Testis (tissue), 3 donors: ENCODE results near the gene TMEM62. TPM values are rescaled to one million over a fixed set of nuclear protein-coding genes. Genes with fewer than 3 reads are reported as not detected.
"Not testable (repeated sequence)": the region's sequence is repeated elsewhere in the genome, so short reads cannot be mapped to it uniquely, and the experiment has no call there.

Source experiments
- DNase-seq: peaks from one replicate; pipeline ENCODE4 v3.0.0-alpha.2; 2019
- H3K27ac ChIP-seq, 2 donors: fragments of 200-600 bp; sonication (generic); one replicate each; pipeline ENCODE4 v1.5.1; 2019
- H3K27me3 ChIP-seq: fragments of 200-600 bp; sonication (generic); one replicate; pipeline ENCODE4 v1.5.1; 2019
- H3K36me3 ChIP-seq: fragments of 200-600 bp; sonication (generic); one replicate; pipeline ENCODE4 v1.5.1; 2017; ENCODE audit warnings: low read depth; ENCODE audit errors: missing control alignments
- H3K4me1 ChIP-seq: fragments of 200-600 bp; sonication (generic); one replicate; pipeline ENCODE4 v1.5.1; 2019
- H3K4me3 ChIP-seq, 2 donors: fragments of 200-600 bp; sonication (generic); one replicate each; pipeline ENCODE4 v1.5.1; 2017 to 2019
- H3K9me3 ChIP-seq: fragments of 200-600 bp; sonication (generic); one replicate; pipeline ENCODE4 v1.5.1; 2017
- CTCF ChIP-seq, 3 experiments: fragments of 450-650 bp in 2 of 3; fragments of 200-600 bp in 1 of 3; sonication (generic) in 1 of 3; IDR thresholded peaks; one replicate each; pipeline ENCODE4 v1.5.1; 2016 to 2019; ENCODE audit warnings: antibody characterized with exemption in 3 of 3, mild to moderate bottlenecking in 2 of 3, moderate library complexity in 1 of 3
- POLR2A ChIP-seq: fragments of 450-650 bp; IDR thresholded peaks from one replicate; pipeline ENCODE4 v1.6.1; 2017; ENCODE audit warnings: antibody characterized with exemption, mild to moderate bottlenecking, moderate library complexity
- WGBS, 2 donors: methylation state at CpG; one replicate each; pipeline ENCODE4 v1.1.5; 2018; 5-methylcytosine and 5-hydroxymethylcytosine counted together
- intact Hi-C: fragments of 100-400 bp; cut with DNase I; formaldehyde crosslinking; loops from one replicate; pipeline ENCODE4 v1.15.1; 2023; ENCODE audit warnings: low total_unique reads
- polyA plus RNA-seq: library from polyadenylated mRNA; stranded (reverse); fragments of 350-450 nt; fragmentation: Illumina TruSeq; extraction: RNeasy Lipid Tissue Mini Kit (QIAGEN cat#74804); gene quantifications from one replicate; pipeline ENCODE4 v1.2.3, GENCODE V29; 2014; ENCODE audit warnings: low read depth, low replicate concordance; ENCODE audit not compliant: insufficient read depth
- total RNA-seq, 2 donors: library from RNA; depleted of rRNA; stranded (reverse); fragments of >200 nt; gene quantifications; one replicate each; pipeline ENCODE4 v1.2.3, GENCODE V29; 2016

The TMEM62 gene
- total and polyA plus RNA-seq, 3 donors from 2014 or later = 8.3 to 29.0 (median 22.8) TPM

- H3K36me3 ChIP-seq = no peaks in the 10 kb centered on the region
- 70 to 86% methylated on average over 2 of the region's 2 CpGs for WGBS, 2 donors
- peaks cover 9% of the 10 kb centered on the region for H3K4me1 ChIP-seq
- no peak overlapping the region for H3K4me3 ChIP-seq
- intact Hi-C loops = no loop called here
- H3K27me3 ChIP-seq = no peaks in the 10 kb centered on the region
- DNase-seq = no peak
- H3K9me3 ChIP-seq = no peaks in the 10 kb centered on the region
- TF ChIP-seq CTCF (IDR thresholded peaks at IDR 0.05) (no peak), POLR2A (no peak)
- no peak overlapping the region for H3K27ac ChIP-seq
These were observed 55.9 kb downstream of the TMEM62 start for GRCh38 chr15:43189296-43189695.

GRCh38 chr15:43190178-43190577, 56.8 kb downstream of the TMEM62 start:
- H3K36me3 ChIP-seq = no peaks in the 10 kb centered on the region
- H3K27me3 ChIP-seq = no peaks in the 10 kb centered on the region
- TF ChIP-seq CTCF (IDR thresholded peaks at IDR 0.05) = no peak
- no peak for TF ChIP-seq POLR2A
- H3K4me3 ChIP-seq = no peak overlapping the region
- intact Hi-C loops = no loop called here
- no peaks in the 10 kb centered on the region for H3K9me3 ChIP-seq
- DNase-seq = peak; percentile 25
- WGBS, 2 donors = 81% methylated on average over 1 of the region's 1 CpG
- H3K27ac ChIP-seq = no peak overlapping the region
- peaks cover 9% of the 10 kb centered on the region for H3K4me1 ChIP-seq

- no peak for DNase-seq
- no peaks in the 10 kb centered on the region for H3K27me3 ChIP-seq
- TF ChIP-seq POLR2A = no peak
- TF ChIP-seq CTCF (IDR thresholded peaks at IDR 0.05) = no peak
- H3K36me3 ChIP-seq = no peaks in the 10 kb centered on the region
- no peak overlapping the region for H3K27ac ChIP-seq
- intact Hi-C loops = no loop called here
- whole genome bisulfite sequencing, 2 donors = 90% methylated on average over 2 of the region's 2 CpGs
- H3K9me3 ChIP-seq = no peaks in the 10 kb centered on the region
- no peak overlapping the region for H3K4me3 ChIP-seq
- no peaks in the 10 kb centered on the region for H3K4me1 ChIP-seq
These were observed 60.3 kb downstream of the TMEM62 start for GRCh38 chr15:43193710-43194109.

- no peaks in the 10 kb centered on the region for H3K9me3 ChIP-seq
- DNase-seq = no peak
- TF ChIP-seq CTCF (IDR thresholded peaks at IDR 0.05) (no peak), POLR2A (no peak)
- H3K27me3 ChIP-seq = no peaks in the 10 kb centered on the region
- H3K27ac ChIP-seq = no peak overlapping the region
- no peaks in the 10 kb centered on the region for H3K36me3 ChIP-seq
- intact Hi-C loops = no loop called here
- H3K4me3 ChIP-seq = no peak overlapping the region
- H3K4me1 ChIP-seq = no peaks in the 10 kb centered on the region
- 80 to 93% methylated on average over 2 of the region's 2 CpGs for WGBS, 2 donors
These were observed 61.4 kb downstream of the TMEM62 start for GRCh38 chr15:43194795-43195194.

GRCh38 chr15:43196760-43197548, 63.6 kb downstream of the TMEM62 start:
- TF ChIP-seq POLR2A (no peak), CTCF (IDR thresholded peaks at IDR 0.05) (no peak)
- DNase-seq = no peak
- intact Hi-C loops = no loop called here
- H3K27ac ChIP-seq = no peak overlapping the region
- no peaks in the 10 kb centered on the region for H3K9me3 ChIP-seq
- H3K36me3 ChIP-seq = no peaks in the 10 kb centered on the region
- WGBS, 2 donors = 86 to 94% methylated on average over 10 of the region's 10 CpGs
- no peaks in the 10 kb centered on the region for H3K4me1 ChIP-seq
- H3K27me3 ChIP-seq = no peaks in the 10 kb centered on the region
- H3K4me3 ChIP-seq = no peak overlapping the region

GRCh38 chr15:43197773-43198172, 64.4 kb downstream of the TMEM62 start:
- 87 to 91% methylated on average over 3 of the region's 3 CpGs for WGBS, 2 donors
- H3K36me3 ChIP-seq, H3K27ac ChIP-seq, intact Hi-C loops, DNase-seq, H3K4me3 ChIP-seq, H3K4me1 ChIP-seq, H3K9me3 ChIP-seq, H3K27me3 ChIP-seq: not testable (repeated sequence)

GRCh38 chr15:43198556-43198955, 65.2 kb downstream of the TMEM62 start:
- DNase-seq, H3K4me3 ChIP-seq, H3K4me1 ChIP-seq, H3K9me3 ChIP-seq, H3K36me3 ChIP-seq, H3K27me3 ChIP-seq, H3K27ac ChIP-seq, intact Hi-C loops: not testable (repeated sequence)
- 83 to 97% methylated on average over 4 of the region's 4 CpGs for WGBS, 2 donors
